Liver (tissue), 9 donors: Measurements from ENCODE around the gene IGFL1. TPM values are rescaled to one million over a fixed set of nuclear protein-coding genes. Genes with fewer than 3 reads are reported as not detected.

Source experiments
- DNase-seq: peaks from one replicate; pipeline ENCODE4 v3.0.0-alpha.2; 2017; ENCODE audit warnings: low spot score
- H3K27ac ChIP-seq, 2 donors: one replicate each; pipeline ENCODE4 v1.7.0; 2013; ENCODE audit warnings: inconsistent platforms in 2 of 2, low read length in 2 of 2, control low read depth in 1 of 2, low read depth in 1 of 2, mild to moderate bottlenecking in 1 of 2
- H3K27me3 ChIP-seq, 4 donors: one replicate each; pipeline versions ENCODE4 v1.6.1 to v1.7.0; 2013; ENCODE audit warnings: low read length in 3 of 4, inconsistent platforms in 1 of 4, mild to moderate bottlenecking in 1 of 4, moderate library complexity in 1 of 4; ENCODE audit not compliant: control insufficient read depth in 4 of 4, insufficient read depth in 4 of 4
- H3K36me3 ChIP-seq, 4 donors: one replicate each; pipeline versions ENCODE4 v1.6.1 to v1.7.0; 2013; ENCODE audit warnings: low read length in 3 of 4, mild to moderate bottlenecking in 3 of 4, low read depth in 1 of 4, moderate library complexity in 1 of 4; ENCODE audit not compliant: control insufficient read depth in 4 of 4, insufficient read depth in 3 of 4
- H3K4me1 ChIP-seq, 4 donors: one replicate each; pipeline versions ENCODE4 v1.6.1 to v1.7.0; 2013; ENCODE audit warnings: low read length in 3 of 4, mild to moderate bottlenecking in 3 of 4, moderate library complexity in 1 of 4; ENCODE audit not compliant: control insufficient read depth in 4 of 4, insufficient read depth in 4 of 4
- H3K4me3 ChIP-seq, 3 donors: one replicate each; pipeline versions ENCODE4 v1.6.1 to v1.7.0; 2013; ENCODE audit warnings: low read length in 3 of 3, control low read depth in 1 of 3, low read depth in 1 of 3, mild to moderate bottlenecking in 1 of 3
- H3K9ac ChIP-seq, 2 donors: one replicate each; pipeline ENCODE4 v1.7.0; 2013; ENCODE audit warnings: low read length in 2 of 2, mild to moderate bottlenecking in 2 of 2, moderate library complexity in 2 of 2, control low read depth in 1 of 2, low read depth in 1 of 2
- H3K9me3 ChIP-seq, 4 donors: one replicate each; pipeline versions ENCODE4 v1.6.1 to v1.7.0; 2013; ENCODE audit warnings: low read length in 3 of 4; ENCODE audit not compliant: control insufficient read depth in 4 of 4
- ATF3 ChIP-seq: IDR thresholded peaks from 2 replicates; pipeline ENCODE4 v1.6.1; 2016; ENCODE audit warnings: antibody characterized with exemption
- CTCF ChIP-seq: fragments of 150-350 bp; IDR thresholded peaks from 2 replicates; pipeline ENCODE4 v1.5.1; 2017; ENCODE audit warnings: improper control_type of control experiment, low read depth, low read length; ENCODE audit not compliant: missing input control
- EGR1 ChIP-seq, 2 donors: IDR thresholded peaks; 2 replicates each; pipeline ENCODE4 v1.6.1; 2016 to 2018; ENCODE audit warnings: antibody characterized with exemption in 2 of 2, low read depth in 2 of 2
- FOXA1 ChIP-seq: IDR thresholded peaks from 2 replicates; pipeline ENCODE4 v1.6.1; 2016; ENCODE audit warnings: antibody characterized with exemption
- FOXA2 ChIP-seq: IDR thresholded peaks from 2 replicates; pipeline ENCODE4 v1.6.1; 2016; ENCODE audit warnings: antibody characterized with exemption
- GABPA ChIP-seq, 2 donors: IDR thresholded peaks in 1 of 2; conservative IDR thresholded peaks in 1 of 2; 2 replicates each; pipeline ENCODE4 v1.6.1; 2016; ENCODE audit warnings: antibody characterized with exemption in 2 of 2, mild to moderate bottlenecking in 1 of 2, moderate library complexity in 1 of 2
- HNF4A ChIP-seq, 2 donors: conservative IDR thresholded peaks; 2 replicates each; pipeline ENCODE4 v1.6.1; 2016; ENCODE audit warnings: antibody characterized with exemption in 2 of 2, mild to moderate bottlenecking in 2 of 2
- HNF4G ChIP-seq: IDR thresholded peaks from 2 replicates; pipeline ENCODE4 v1.6.1; 2016; ENCODE audit warnings: antibody characterized with exemption
- JUND ChIP-seq, 2 donors: IDR thresholded peaks; 2 replicates each; pipeline ENCODE4 v1.6.1; 2016; ENCODE audit warnings: antibody characterized with exemption in 2 of 2
- MAX ChIP-seq: IDR thresholded peaks from 2 replicates; pipeline ENCODE4 v1.6.1; 2016; ENCODE audit warnings: antibody characterized with exemption
- NR2F2 ChIP-seq: IDR thresholded peaks from 2 replicates; pipeline ENCODE4 v1.6.1; 2016; ENCODE audit warnings: antibody characterized with exemption
- RAD21 ChIP-seq, 2 donors: IDR thresholded peaks; 2 replicates each; pipeline ENCODE4 v1.6.1; 2016; ENCODE audit warnings: antibody characterized with exemption in 2 of 2, mild to moderate bottlenecking in 2 of 2
- REST ChIP-seq: IDR thresholded peaks from 2 replicates; pipeline ENCODE4 v1.6.1; 2016; ENCODE audit warnings: antibody characterized with exemption, mild to moderate bottlenecking
- RXRA ChIP-seq, 2 donors: IDR thresholded peaks; 2 replicates each; pipeline ENCODE4 v1.6.1; 2017 to 2018; ENCODE audit warnings: antibody characterized with exemption in 2 of 2, mild to moderate bottlenecking in 1 of 2
- SP1 ChIP-seq: IDR thresholded peaks from 2 replicates; pipeline ENCODE4 v1.6.1; 2018; ENCODE audit warnings: antibody characterized with exemption, mild to moderate bottlenecking
- TAF1 ChIP-seq: conservative IDR thresholded peaks from 2 replicates; pipeline ENCODE4 v1.6.1; 2016; ENCODE audit warnings: antibody characterized with exemption, mild to moderate bottlenecking
- YY1 ChIP-seq: IDR thresholded peaks from 2 replicates; pipeline ENCODE4 v1.6.1; 2016; ENCODE audit warnings: antibody characterized with exemption, mild to moderate bottlenecking
- ZBTB33 ChIP-seq: IDR thresholded peaks from 2 replicates; pipeline ENCODE4 v1.6.1; 2016; ENCODE audit warnings: antibody characterized with exemption
- WGBS: extraction: QIAGEN DNeasy Blood & Tissue Kit; methylation state at CpG from one replicate; pipeline ENCODE4 v1.1.7; 2013; 5-methylcytosine and 5-hydroxymethylcytosine counted together
- polyA plus RNA-seq, 2 donors: library from polyadenylated mRNA; stranded (reverse) in 1 of 2; unstranded in 1 of 2; fragments of 200-250 nt in 1 of 2; fragments of >200 nt in 1 of 2; fragmentation: Nextera tagmentation in 1 of 2; extraction: Ambion mirVana in 1 of 2; gene quantifications; one replicate each; pipeline versions ENCODE4 v1.2.1 to v1.2.3, GENCODE V29; 2013 to 2015
- total RNA-seq, 2 donors: library from RNA; depleted of rRNA; stranded (reverse); fragments of >200 nt; gene quantifications; one replicate each; pipeline ENCODE4 v1.2.3, GENCODE V29; 2014
- donor health status: healthy.
- donor health status: healthy.
- donor health status: healthy.
- donor health status: healthy.
- donor health status: healthy.

IGFL1 gene
- total and polyA plus RNA-seq, 4 donors: not detected

- no peak for TF ChIP-seq FOXA1
Measured at GRCh38 chr19:46198756-46199155, 30.8 kb upstream of the IGFL1 start (continued).

GRCh38 chr19:46201454-46202310 lies 27.9 kb upstream of the IGFL1 start:
- TF ChIP-seq EGR1 (IDR thresholded peaks at IDR 0.05; ENCODE audit: low read depth in 2 of 2) (no peak), REST (no peak), HNF4A (conservative IDR thresholded peaks at IDR 0.05) (no peak)
- no peaks in the 10 kb centered on the region for H3K36me3 ChIP-seq
- H3K4me3 ChIP-seq: no peak overlapping the region
- H3K9ac ChIP-seq: no peak overlapping the region
- 80% methylated on average over 16 of the region's 16 CpGs for WGBS
- no peaks in the 10 kb centered on the region for H3K27me3 ChIP-seq
- no peak for DNase-seq
- H3K9me3 ChIP-seq: no peaks in the 10 kb centered on the region
- no peak overlapping the region for H3K27ac ChIP-seq
- H3K4me1 ChIP-seq: no peaks in the 10 kb centered on the region

GRCh38 chr19:46202426-46202825 lies 27.1 kb upstream of the IGFL1 start:
- no peak overlapping the region for H3K4me3 ChIP-seq
- WGBS: 70% methylated on average over 4 of the region's 4 CpGs
- H3K9me3 ChIP-seq: no peaks in the 10 kb centered on the region
- DNase-seq: no peak
- H3K36me3 ChIP-seq: no peaks in the 10 kb centered on the region
- no peak overlapping the region for H3K9ac ChIP-seq
- H3K4me1 ChIP-seq: no peaks in the 10 kb centered on the region
- TF ChIP-seq RXRA (IDR thresholded peaks at IDR 0.05) (no peak), HNF4A (conservative IDR thresholded peaks at IDR 0.05) (no peak), CTCF (no peak), TAF1 (no peak), FOXA1 (no peak), MAX (no peak), RAD21 (IDR thresholded peaks at IDR 0.05) (no peak), YY1 (no peak), SP1 (no peak), EGR1 (IDR thresholded peaks at IDR 0.05; ENCODE audit: low read depth in 2 of 2) (no peak), ZBTB33 (no peak), NR2F2 (no peak), FOXA2 (no peak), HNF4G (no peak), GABPA (IDR thresholded peaks at IDR 0.05 in 1 of 2, conservative IDR thresholded peaks at IDR 0.05 in 1 of 2) (no peak), JUND (IDR thresholded peaks at IDR 0.05) (no peak), REST (no peak), ATF3 (no peak)
- H3K27ac ChIP-seq: no peak overlapping the region
- no peaks in the 10 kb centered on the region for H3K27me3 ChIP-seq
